ENCODE data around the gene USP32. TPM values are rescaled to one million over a fixed set of nuclear protein-coding genes. Genes with fewer than 3 reads are reported as not detected.
"Not testable (repeated sequence)": the region's sequence is repeated elsewhere in the genome, so short reads cannot be mapped to it uniquely, and the experiment has no call there.

Gene USP32
- total RNA-seq, 1 experiment from 2014 or later, result 62.9 TPM

DNA sequence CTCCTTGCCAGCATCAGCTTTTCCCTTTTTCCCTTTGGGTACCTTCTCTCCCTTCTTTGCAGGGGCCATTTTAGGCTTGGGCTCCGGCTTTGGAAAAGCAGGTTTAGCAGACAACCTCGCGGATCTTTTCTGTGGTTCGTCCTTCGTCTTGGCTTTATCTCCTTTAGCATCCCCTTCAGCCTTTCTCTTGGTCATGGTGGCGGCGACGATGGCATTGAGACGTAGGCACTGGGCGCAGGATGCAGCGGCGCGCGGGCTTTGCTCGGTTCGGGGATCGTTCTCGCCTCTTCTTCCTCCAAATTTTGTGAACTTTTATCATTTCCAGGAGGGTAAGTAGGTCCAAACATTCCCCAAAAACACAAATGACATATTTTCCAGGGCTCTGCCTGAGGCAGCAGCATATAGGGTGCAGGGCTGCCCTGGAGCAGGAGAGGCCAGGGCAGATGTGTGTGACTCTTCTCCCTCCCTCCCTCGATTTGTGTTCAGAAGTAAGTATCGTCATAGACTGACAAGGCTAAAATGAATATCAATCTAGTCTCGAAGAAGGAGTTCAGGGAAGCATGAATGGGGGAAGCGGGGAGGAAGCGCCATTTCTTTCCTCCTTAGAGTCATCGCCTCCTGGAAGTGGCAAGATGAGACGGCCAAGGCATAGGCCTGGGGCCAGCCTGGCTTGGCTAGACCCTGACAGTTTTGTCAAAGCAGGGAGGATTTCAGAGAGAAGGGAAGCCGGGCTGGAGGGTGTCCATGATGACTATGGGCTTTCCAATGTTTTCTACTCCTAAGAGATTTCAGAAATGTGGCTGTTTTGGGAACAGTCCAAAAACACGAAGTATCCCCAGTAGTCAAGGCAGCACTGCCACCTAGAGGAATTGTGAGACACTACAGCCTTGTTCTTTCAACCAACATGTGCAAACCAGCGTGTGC is 43.6 kb upstream of the USP32 start:
- no peaks in the 10 kb centered on the region for H3K9me3 Mint-ChIP-seq (ENCODE audit: unreplicated experiment)
- intact Hi-C loops (cut with micrococcal nuclease), result loop anchor here (1.0 kb wide), 3 partner anchors 203 to 292 kb away; no protein-coding TSS in a partner anchor
- H3K4me1 Mint-ChIP-seq (ENCODE audit: insufficient read depth, unreplicated experiment), result peaks cover 8% of the 10 kb centered on the region
- POLR2A ChIA-PET, result interaction anchor here (1.3 kb wide), 1 partner anchor 260 kb away, joined by 3 read pairs; no protein-coding TSS in a partner anchor
- H3K4me3 Mint-ChIP-seq (ENCODE audit: unreplicated experiment), result no peak overlapping the region
- H3K27ac Mint-ChIP-seq (ENCODE audit: low read depth, unreplicated experiment), result no peak overlapping the region
- CTCF ChIA-PET, result interaction anchor here (1.0 to 1.7 kb wide), 2 partner anchors 178 to 204 kb away, joined by 4 to 5 read pairs; no protein-coding TSS in a partner anchor
- DNase-seq (ENCODE audit: unreplicated experiment), result peak; percentile 93
- no peaks in the 10 kb centered on the region for H3K36me3 Mint-ChIP-seq (ENCODE audit: insufficient read depth, unreplicated experiment)
- H3K27me3 Mint-ChIP-seq (ENCODE audit: insufficient read depth, unreplicated experiment), result no peaks in the 10 kb centered on the region
- BruUV-seq (replicated peaks), result no TSS peak
- TF ChIP-seq, protein P1, sequence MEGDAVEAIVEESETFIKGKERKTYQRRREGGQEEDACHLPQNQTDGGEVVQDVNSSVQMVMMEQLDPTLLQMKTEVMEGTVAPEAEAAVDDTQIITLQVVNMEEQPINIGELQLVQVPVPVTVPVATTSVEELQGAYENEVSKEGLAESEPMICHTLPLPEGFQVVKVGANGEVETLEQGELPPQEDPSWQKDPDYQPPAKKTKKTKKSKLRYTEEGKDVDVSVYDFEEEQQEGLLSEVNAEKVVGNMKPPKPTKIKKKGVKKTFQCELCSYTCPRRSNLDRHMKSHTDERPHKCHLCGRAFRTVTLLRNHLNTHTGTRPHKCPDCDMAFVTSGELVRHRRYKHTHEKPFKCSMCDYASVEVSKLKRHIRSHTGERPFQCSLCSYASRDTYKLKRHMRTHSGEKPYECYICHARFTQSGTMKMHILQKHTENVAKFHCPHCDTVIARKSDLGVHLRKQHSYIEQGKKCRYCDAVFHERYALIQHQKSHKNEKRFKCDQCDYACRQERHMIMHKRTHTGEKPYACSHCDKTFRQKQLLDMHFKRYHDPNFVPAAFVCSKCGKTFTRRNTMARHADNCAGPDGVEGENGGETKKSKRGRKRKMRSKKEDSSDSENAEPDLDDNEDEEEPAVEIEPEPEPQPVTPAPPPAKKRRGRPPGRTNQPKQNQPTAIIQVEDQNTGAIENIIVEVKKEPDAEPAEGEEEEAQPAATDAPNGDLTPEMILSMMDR (IDR thresholded peaks at IDR 0.05; ENCODE audit: unreplicated experiment), result peak; percentile 87

DNA sequence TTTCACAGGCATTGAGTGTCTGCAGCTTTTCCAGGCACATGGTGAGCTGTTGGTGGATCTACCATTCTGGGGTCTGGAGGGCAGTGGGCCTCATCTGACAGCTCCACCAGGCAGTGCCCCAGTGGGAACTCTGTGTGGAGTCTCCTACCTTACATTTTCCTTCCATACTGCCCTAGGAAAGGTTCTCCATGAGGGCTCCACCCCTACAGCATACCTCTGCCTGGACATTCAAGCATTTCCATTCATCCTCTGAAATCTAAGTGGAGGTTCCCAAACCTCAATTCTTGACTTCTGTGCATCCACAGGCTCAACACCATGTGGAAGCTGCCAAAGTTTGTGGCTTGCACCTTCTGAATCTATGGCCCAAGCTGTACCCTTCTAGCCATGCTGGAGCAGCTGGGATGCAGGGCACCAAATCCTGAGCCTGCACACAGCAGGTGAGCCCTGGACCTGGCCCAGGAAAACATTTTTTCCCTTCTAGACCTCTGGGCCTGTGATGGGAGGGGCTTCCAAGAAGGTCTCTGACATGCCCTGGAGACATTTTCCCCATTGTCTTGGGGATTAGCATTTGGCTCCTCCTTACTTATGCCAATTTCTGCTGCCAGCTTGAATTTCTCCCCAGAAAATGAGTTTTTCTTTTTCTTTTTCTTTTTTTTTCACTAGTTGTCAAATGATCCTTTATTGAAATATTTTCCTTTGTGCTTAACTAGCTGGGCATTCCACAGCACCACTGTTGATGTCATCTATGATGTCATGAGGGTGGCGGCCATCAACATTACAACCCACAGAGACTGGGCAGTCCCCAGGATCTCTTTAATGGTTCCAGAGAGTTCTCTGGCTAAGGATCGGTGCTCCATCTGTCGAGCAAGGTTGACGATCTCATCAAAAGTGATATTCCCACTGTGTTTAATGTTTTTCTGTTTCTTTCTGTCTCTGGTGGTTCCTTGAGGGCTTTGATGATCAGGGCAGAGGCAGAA is 41.4 kb upstream of the USP32 start:
- H3K27me3 Mint-ChIP-seq (ENCODE audit: insufficient read depth, unreplicated experiment); H3K27ac Mint-ChIP-seq (ENCODE audit: low read depth, unreplicated experiment); intact Hi-C loops (cut with micrococcal nuclease); H3K9me3 Mint-ChIP-seq (ENCODE audit: unreplicated experiment); H3K4me1 Mint-ChIP-seq (ENCODE audit: insufficient read depth, unreplicated experiment); H3K36me3 Mint-ChIP-seq (ENCODE audit: insufficient read depth, unreplicated experiment); DNase-seq (ENCODE audit: unreplicated experiment); H3K4me3 Mint-ChIP-seq (ENCODE audit: unreplicated experiment); BruUV-seq (replicated peaks): not testable (repeated sequence)
- ChIA-PET CTCF (interaction anchor here (0.6 to 0.7 kb wide), 2 partner anchors 191 to 291 kb away, joined by 3 to 5 read pairs; no protein-coding TSS in a partner anchor), POLR2A (interaction anchor here (0.6 kb wide), 1 partner anchor 83 kb away, joined by 3 read pairs; no protein-coding TSS in a partner anchor)

DNA sequence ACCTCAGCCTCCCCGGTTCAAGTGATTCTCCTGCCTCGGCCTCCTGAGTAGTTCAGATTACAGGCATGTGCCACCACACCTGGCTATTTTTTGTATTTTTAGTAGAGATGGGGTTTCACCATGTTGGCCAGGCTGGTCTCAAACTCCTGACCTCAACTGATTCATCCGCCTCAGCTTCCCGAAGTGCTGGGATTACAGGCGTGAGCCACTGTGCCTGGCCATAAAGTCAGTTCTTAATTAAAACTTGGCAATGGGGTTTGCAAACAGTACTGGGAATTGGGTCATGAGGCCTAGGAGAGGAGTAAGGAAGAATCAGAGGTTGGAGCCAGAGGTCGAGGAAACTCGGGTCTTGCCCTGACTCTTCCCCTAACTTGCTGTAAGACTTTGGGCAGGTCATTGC is 38.6 kb upstream of the USP32 start:
- BruUV-seq (replicated peaks); POLR2A ChIA-PET; H3K4me1 Mint-ChIP-seq (ENCODE audit: insufficient read depth, unreplicated experiment); CTCF ChIA-PET; intact Hi-C loops (cut with micrococcal nuclease); H3K27ac Mint-ChIP-seq (ENCODE audit: low read depth, unreplicated experiment); H3K27me3 Mint-ChIP-seq (ENCODE audit: insufficient read depth, unreplicated experiment); H3K4me3 Mint-ChIP-seq (ENCODE audit: unreplicated experiment); H3K9me3 Mint-ChIP-seq (ENCODE audit: unreplicated experiment); H3K36me3 Mint-ChIP-seq (ENCODE audit: insufficient read depth, unreplicated experiment); DNase-seq (ENCODE audit: unreplicated experiment): not testable (repeated sequence)

DNA sequence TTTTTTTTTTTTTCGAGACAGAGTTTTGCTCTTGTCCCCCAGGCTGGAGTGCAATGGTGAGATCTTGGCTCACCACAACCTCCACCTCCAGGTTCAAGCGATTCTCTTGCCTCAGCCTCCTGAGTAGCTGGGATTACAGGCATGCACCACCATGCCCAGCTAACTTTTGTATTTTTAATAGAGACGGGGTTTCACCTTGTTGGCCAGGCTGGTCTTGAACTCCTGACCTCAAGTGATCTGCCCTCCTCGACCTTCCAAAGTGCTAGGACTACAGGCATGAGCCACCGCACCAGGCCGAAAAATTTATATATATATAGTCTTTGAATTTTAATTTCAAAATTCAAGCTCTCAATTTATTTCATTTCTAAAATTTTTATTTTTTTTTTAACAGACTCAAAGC is 36.6 kb upstream of the USP32 start:
- ChIA-PET CTCF (interaction anchor here (1.2 to 1.6 kb wide), 2 partner anchors 27 to 285 kb away, joined by 3 to 4 read pairs; no protein-coding TSS in a partner anchor), POLR2A (interaction anchor here (1.1 kb wide), 1 partner anchor 102 kb away, joined by 4 read pairs; no protein-coding TSS in a partner anchor)
- H3K4me3 Mint-ChIP-seq (ENCODE audit: unreplicated experiment); H3K27me3 Mint-ChIP-seq (ENCODE audit: insufficient read depth, unreplicated experiment); BruUV-seq (replicated peaks); H3K4me1 Mint-ChIP-seq (ENCODE audit: insufficient read depth, unreplicated experiment); DNase-seq (ENCODE audit: unreplicated experiment); H3K27ac Mint-ChIP-seq (ENCODE audit: low read depth, unreplicated experiment); intact Hi-C loops (cut with micrococcal nuclease); H3K36me3 Mint-ChIP-seq (ENCODE audit: insufficient read depth, unreplicated experiment); H3K9me3 Mint-ChIP-seq (ENCODE audit: unreplicated experiment): not testable (repeated sequence)

DNA sequence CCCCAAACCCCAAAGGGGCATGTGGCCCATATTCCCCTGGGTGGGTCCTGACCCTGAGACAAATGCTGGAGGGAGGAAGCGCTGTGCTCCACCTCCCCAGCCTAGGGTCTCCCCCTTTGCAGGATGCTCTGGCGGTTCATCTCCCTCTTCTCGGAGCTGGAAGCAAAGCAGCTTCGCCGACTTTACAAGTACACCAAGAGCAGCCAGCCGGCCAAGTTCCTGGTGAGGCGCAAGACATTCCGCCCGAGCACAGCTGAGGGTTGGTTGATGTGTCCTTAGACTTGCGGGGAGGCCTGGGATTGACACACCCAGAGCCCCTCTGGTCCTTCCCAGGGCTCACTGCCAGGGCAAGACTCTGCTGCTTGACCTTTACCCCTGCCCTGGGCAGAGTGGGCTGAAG is 34.7 kb upstream of the USP32 start:
- H3K27ac Mint-ChIP-seq (ENCODE audit: low read depth, unreplicated experiment), result no peak overlapping the region
- ChIA-PET POLR2A (no interaction called here), CTCF (interaction anchor here (0.6 kb wide), 1 partner anchor 114 kb away, joined by 3 read pairs; no protein-coding TSS in a partner anchor)
- H3K36me3 Mint-ChIP-seq (ENCODE audit: insufficient read depth, unreplicated experiment), result no peaks in the 10 kb centered on the region
- TF ChIP-seq, protein P1 (IDR thresholded peaks at IDR 0.05; ENCODE audit: unreplicated experiment), result no peak
- no peaks in the 10 kb centered on the region for H3K27me3 Mint-ChIP-seq (ENCODE audit: insufficient read depth, unreplicated experiment)
- H3K4me1 Mint-ChIP-seq (ENCODE audit: insufficient read depth, unreplicated experiment), result no peaks in the 10 kb centered on the region
- intact Hi-C loops (cut with micrococcal nuclease), result no loop called here
- no TSS peak for BruUV-seq (replicated peaks)
- H3K9me3 Mint-ChIP-seq (ENCODE audit: unreplicated experiment), result no peaks in the 10 kb centered on the region
- no peak overlapping the region for H3K4me3 Mint-ChIP-seq (ENCODE audit: unreplicated experiment)
- no peak for DNase-seq (ENCODE audit: unreplicated experiment)
